Measurements from ENCODE around the gene OGDH. TPM values are rescaled to one million over a fixed set of nuclear protein-coding genes. Genes with fewer than 3 reads are reported as not detected.
A peak's percentile ranks its signal among the peaks of the same experiment; 100 is the strongest.

The OGDH gene
- total RNA-seq, 1 donor from 2014 or later: 73.7 TPM

DNA sequence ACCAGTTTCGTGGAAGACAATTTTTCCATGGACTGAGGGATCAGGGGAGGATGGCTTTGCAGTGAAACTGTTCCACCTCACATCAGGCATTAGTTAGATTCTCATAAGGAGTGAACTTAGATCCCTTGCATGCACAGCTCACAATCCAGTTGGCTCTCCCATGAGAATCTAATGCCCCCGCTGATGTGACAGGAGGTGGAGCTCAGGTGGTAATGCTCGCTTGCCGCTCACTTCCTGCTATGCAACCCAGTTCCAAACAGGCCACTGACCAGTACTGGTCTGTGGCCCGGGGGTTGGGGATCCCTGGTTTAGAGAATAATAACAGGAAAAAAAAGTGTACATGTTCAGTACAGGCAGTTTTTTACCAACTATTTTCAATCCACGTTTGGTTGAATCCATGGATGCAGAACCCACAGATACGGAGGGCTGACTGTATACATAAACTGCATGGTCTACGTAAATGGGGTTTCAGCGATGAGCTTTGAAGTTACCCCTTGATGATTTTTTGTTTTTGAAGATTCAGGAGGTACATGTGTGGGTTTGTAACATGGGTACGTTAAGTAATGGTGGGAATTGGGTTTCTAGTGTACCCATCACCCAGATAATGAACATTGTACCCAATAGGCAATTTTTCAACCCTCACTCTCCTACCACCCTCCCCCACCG is 24.5 kb downstream of the OGDH start:
- peaks cover 9% of the 10 kb centered on the region for H3K79me2 ChIP-seq (ENCODE audit: insufficient read depth, low read length)
- TF ChIP-seq CTCF (IDR thresholded peaks at IDR 0.05; ENCODE audit: insufficient read depth, low read depth, low read length): no peak
- TF ChIP-seq EZH2 (IDR thresholded peaks at IDR 0.05; ENCODE audit: insufficient read depth, low read length): no peak
- Mint-ChIP-seq H3K9me3 (ENCODE audit: unreplicated experiment) (no peaks in the 10 kb centered on the region), H3K36me3 (ENCODE audit: low read depth, unreplicated experiment) (peaks cover 9% of the 10 kb centered on the region), H3K4me3 (ENCODE audit: unreplicated experiment) (no peak overlapping the region), H3K27me3 (ENCODE audit: low read depth, unreplicated experiment) (no peaks in the 10 kb centered on the region), H3K27ac (ENCODE audit: unreplicated experiment) (no peak overlapping the region), H3K4me1 (ENCODE audit: low read depth, unreplicated experiment) (peaks cover 30% of the 10 kb centered on the region)
- FAIRE-seq (no peak), DNase-seq (ENCODE audit: low read depth) (no peak)
- H3K4me2 ChIP-seq (ENCODE audit: low read length): peak overlapping the region; percentile 8
- H3K9ac ChIP-seq (ENCODE audit: low read length): no peak overlapping the region
- peaks cover 8% of the 10 kb centered on the region for H3K36me3 ChIP-seq (ENCODE audit: insufficient read depth, low read length)
- H3K27ac ChIP-seq (ENCODE audit: low read depth, low read length): no peak overlapping the region
- peaks cover 33% of the 10 kb centered on the region for H3K4me1 ChIP-seq (ENCODE audit: insufficient read depth, low read length)
- H2AFZ ChIP-seq (ENCODE audit: low read depth, low read length): no peak overlapping the region
- no peaks in the 10 kb centered on the region for H3K9me3 ChIP-seq (ENCODE audit: insufficient read depth, low read depth, low read length)
- peaks cover 26% of the 10 kb centered on the region for H4K20me1 ChIP-seq (ENCODE audit: insufficient read depth, low read length)
- H3K27me3 ChIP-seq (ENCODE audit: insufficient read depth, low read length): no peaks in the 10 kb centered on the region
- H3K4me3 ChIP-seq (ENCODE audit: insufficient read depth, low read depth, low read length): no peak overlapping the region

DNA sequence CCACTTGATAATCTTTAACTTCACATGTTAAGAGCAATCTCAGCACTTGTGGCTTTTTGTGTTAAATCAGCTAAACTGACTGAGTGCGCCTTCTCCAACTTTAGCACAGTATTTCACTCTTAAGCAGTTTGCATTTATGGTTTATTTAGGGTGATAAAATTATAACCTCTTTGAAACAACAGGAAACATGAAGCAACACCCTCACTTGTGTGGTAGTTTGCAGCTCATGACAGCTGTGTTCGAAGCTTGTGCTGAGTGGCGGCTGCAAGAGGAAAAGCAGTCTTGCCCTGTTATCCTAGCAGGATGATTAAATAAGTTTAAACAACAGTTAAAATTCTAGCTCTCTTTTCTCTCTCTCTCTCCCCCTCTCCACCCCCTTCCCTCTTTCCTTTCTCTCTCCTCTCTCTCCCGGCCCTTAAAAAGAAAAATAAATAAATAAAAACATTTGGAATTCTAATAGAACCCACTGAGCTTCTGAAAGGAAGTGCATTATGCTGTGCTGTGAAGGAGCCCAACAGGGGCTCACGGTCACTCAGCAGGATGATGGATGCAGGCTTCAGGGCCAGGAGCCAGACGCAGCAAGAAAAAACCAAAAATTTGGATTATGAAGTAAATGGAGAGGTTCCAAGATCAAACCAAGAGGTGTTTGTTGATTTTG is 25.2 kb downstream of the OGDH start:
- no peaks in the 10 kb centered on the region for H3K27me3 ChIP-seq (ENCODE audit: insufficient read depth, low read length)
- FAIRE-seq (no peak), DNase-seq (ENCODE audit: low read depth) (peak; percentile 19)
- no peak overlapping the region for H2AFZ ChIP-seq (ENCODE audit: low read depth, low read length)
- TF ChIP-seq CTCF (IDR thresholded peaks at IDR 0.05; ENCODE audit: insufficient read depth, low read depth, low read length) (no peak), EZH2 (IDR thresholded peaks at IDR 0.05; ENCODE audit: insufficient read depth, low read length) (no peak)
- H3K9me3 ChIP-seq (ENCODE audit: insufficient read depth, low read depth, low read length): no peaks in the 10 kb centered on the region
- Mint-ChIP-seq H3K27me3 (ENCODE audit: low read depth, unreplicated experiment) (no peaks in the 10 kb centered on the region), H3K27ac (ENCODE audit: unreplicated experiment) (no peak overlapping the region), H3K9me3 (ENCODE audit: unreplicated experiment) (no peaks in the 10 kb centered on the region), H3K4me1 (ENCODE audit: low read depth, unreplicated experiment) (peaks cover 30% of the 10 kb centered on the region), H3K36me3 (ENCODE audit: low read depth, unreplicated experiment) (peaks cover 9% of the 10 kb centered on the region), H3K4me3 (ENCODE audit: unreplicated experiment) (peak overlapping the region; percentile 8)
- H4K20me1 ChIP-seq (ENCODE audit: insufficient read depth, low read length): peaks cover 19% of the 10 kb centered on the region
- H3K9ac ChIP-seq (ENCODE audit: low read length): no peak overlapping the region
- no peak overlapping the region for H3K4me3 ChIP-seq (ENCODE audit: insufficient read depth, low read depth, low read length)
- no peak overlapping the region for H3K27ac ChIP-seq (ENCODE audit: low read depth, low read length)
- peak overlapping the region; percentile 8 for H3K4me2 ChIP-seq (ENCODE audit: low read length)
- H3K79me2 ChIP-seq (ENCODE audit: insufficient read depth, low read length): peaks cover 6% of the 10 kb centered on the region
- H3K4me1 ChIP-seq (ENCODE audit: insufficient read depth, low read length): peaks cover 33% of the 10 kb centered on the region
- peaks cover 4% of the 10 kb centered on the region for H3K36me3 ChIP-seq (ENCODE audit: insufficient read depth, low read length)

GRCh38 chr7:44632196-44632595 is 25.8 kb downstream of the OGDH start:
- Histone ChIP-seq H3K4me3 (ENCODE audit: insufficient read depth, low read depth, low read length) (no peak overlapping the region), H3K4me1 (ENCODE audit: insufficient read depth, low read length) (peaks cover 33% of the 10 kb centered on the region), H3K79me2 (ENCODE audit: insufficient read depth, low read length) (peaks cover 9% of the 10 kb centered on the region), H3K4me2 (ENCODE audit: low read length) (no peak overlapping the region), H3K27ac (ENCODE audit: low read depth, low read length) (no peak overlapping the region), H3K27me3 (ENCODE audit: insufficient read depth, low read length) (no peaks in the 10 kb centered on the region), H3K36me3 (ENCODE audit: insufficient read depth, low read length) (peaks cover 4% of the 10 kb centered on the region), H2AFZ (ENCODE audit: low read depth, low read length) (no peak overlapping the region), H4K20me1 (ENCODE audit: insufficient read depth, low read length) (peaks cover 17% of the 10 kb centered on the region), H3K9ac (ENCODE audit: low read length) (no peak overlapping the region), H3K9me3 (ENCODE audit: insufficient read depth, low read depth, low read length) (no peaks in the 10 kb centered on the region)
- no peak overlapping the region for H3K27ac Mint-ChIP-seq (ENCODE audit: unreplicated experiment)
- TF ChIP-seq EZH2 (IDR thresholded peaks at IDR 0.05; ENCODE audit: insufficient read depth, low read length) (no peak), CTCF (IDR thresholded peaks at IDR 0.05; ENCODE audit: insufficient read depth, low read depth, low read length) (no peak)
- peaks cover 9% of the 10 kb centered on the region for H3K36me3 Mint-ChIP-seq (ENCODE audit: low read depth, unreplicated experiment)
- peaks cover 30% of the 10 kb centered on the region for H3K4me1 Mint-ChIP-seq (ENCODE audit: low read depth, unreplicated experiment)
- DNase-seq (ENCODE audit: low read depth) (no peak), FAIRE-seq (no peak)
- H3K27me3 Mint-ChIP-seq (ENCODE audit: low read depth, unreplicated experiment): no peaks in the 10 kb centered on the region
- no peaks in the 10 kb centered on the region for H3K9me3 Mint-ChIP-seq (ENCODE audit: unreplicated experiment)
- H3K4me3 Mint-ChIP-seq (ENCODE audit: unreplicated experiment): no peak overlapping the region
